Endothelial cell (in vitro differentiated cells): ENCODE data around the gene CTAGE1. TPM values are rescaled to one million over a fixed set of nuclear protein-coding genes. Genes with fewer than 3 reads are reported as not detected.

Source experiments
- DNase-seq: peaks from one replicate; pipeline ENCODE4 v3.0.0; 2021; ENCODE audit warnings: low spot score
- H3K27ac Mint-ChIP-seq: one replicate; pipeline ENCODE4 v1.8.0; 2021; ENCODE audit warnings: mixed read lengths, inconsistent platforms; ENCODE audit not compliant: unreplicated experiment
- H3K27me3 Mint-ChIP-seq: one replicate; pipeline ENCODE4 v1.8.0; 2021; ENCODE audit warnings: mild to moderate bottlenecking, moderate library complexity, mixed read lengths, inconsistent platforms; ENCODE audit not compliant: unreplicated experiment
- H3K36me3 Mint-ChIP-seq: one replicate; pipeline ENCODE4 v1.8.0; 2021; ENCODE audit warnings: mild to moderate bottlenecking, low read depth, mixed read lengths, inconsistent platforms; ENCODE audit not compliant: unreplicated experiment
- H3K4me1 Mint-ChIP-seq: one replicate; pipeline ENCODE4 v1.8.0; 2021; ENCODE audit warnings: mild to moderate bottlenecking, mixed read lengths, inconsistent platforms; ENCODE audit not compliant: unreplicated experiment
- H3K4me3 Mint-ChIP-seq: one replicate; pipeline ENCODE4 v1.8.0; 2021; ENCODE audit warnings: mild to moderate bottlenecking, mixed read lengths, inconsistent platforms; ENCODE audit not compliant: unreplicated experiment
- H3K9me3 Mint-ChIP-seq: one replicate; pipeline ENCODE4 v1.8.0; 2021; ENCODE audit warnings: mixed read lengths, inconsistent platforms; ENCODE audit not compliant: unreplicated experiment
- CTCF ChIP-seq: fragments of 200-600 bp; sonication (generic); IDR thresholded peaks from one replicate; pipeline ENCODE4 v1.5.0; 2021; ENCODE audit warnings: antibody characterized with exemption; ENCODE audit not compliant: unreplicated experiment
- long read RNA-seq: library from polyadenylated mRNA; unstranded; transcript quantifications from one replicate; pipeline ENCODE4 v2.0.0, GENCODE V29; 2020; ENCODE audit not compliant: unreplicated experiment
- total RNA-seq: library from RNA; stranded (reverse); fragmentation: NEBNext Ultra II Directional; extraction: Animal tissue kit (Norgen Biotek cat#: 25700); gene quantifications from one replicate; pipeline ENCODE4 v1.2.1, GENCODE V29; 2021; ENCODE audit not compliant: unreplicated experiment

CTAGE1 gene
- not detected for total RNA-seq
- long read RNA-seq = 0 reads

- Mint-ChIP-seq H3K4me1 (no peaks in the 10 kb centered on the region), H3K27me3 (peaks cover 3% of the 10 kb centered on the region), H3K9me3 (no peaks in the 10 kb centered on the region), H3K4me3 (no peak within 1 kb of the TSS), H3K36me3 (peaks cover 3% of the 10 kb centered on the region), H3K27ac (no peak within 1 kb of the TSS)
- TF ChIP-seq CTCF = no peak
- DNase-seq = no peak
Observed at GRCh38 chr18:22417496-22418188, at the start of gene CTAGE1. Gene CTAGE1 (minus strand): TSS chr18:22417915. CDS start chr18:22417811, 104 bp downstream.

GRCh38 chr18:22466608-22467395, 49.1 kb upstream of the CTAGE1 start:
- H3K36me3 Mint-ChIP-seq = no peaks in the 10 kb centered on the region
- no peak for TF ChIP-seq CTCF
- H3K27ac Mint-ChIP-seq = no peak overlapping the region
- peaks cover 3% of the 10 kb centered on the region for H3K27me3 Mint-ChIP-seq
- no peak overlapping the region for H3K4me3 Mint-ChIP-seq
- H3K4me1 Mint-ChIP-seq = peaks cover 24% of the 10 kb centered on the region
- no peaks in the 10 kb centered on the region for H3K9me3 Mint-ChIP-seq
- no peak for DNase-seq

GRCh38 chr18:22465859-22466457, 48.2 kb upstream of the CTAGE1 start:
- no peak for DNase-seq
- peaks cover 3% of the 10 kb centered on the region for H3K27me3 Mint-ChIP-seq
- peaks cover 18% of the 10 kb centered on the region for H3K4me1 Mint-ChIP-seq
- TF ChIP-seq CTCF = no peak
- no peaks in the 10 kb centered on the region for H3K9me3 Mint-ChIP-seq
- no peak overlapping the region for H3K4me3 Mint-ChIP-seq
- no peak overlapping the region for H3K27ac Mint-ChIP-seq
- no peaks in the 10 kb centered on the region for H3K36me3 Mint-ChIP-seq

GRCh38 chr18:22463076-22463475, 45.4 kb upstream of the CTAGE1 start:
- Mint-ChIP-seq H3K27me3 (peaks cover 1% of the 10 kb centered on the region), H3K9me3 (no peaks in the 10 kb centered on the region), H3K4me1 (no peaks in the 10 kb centered on the region), H3K4me3 (no peak overlapping the region), H3K36me3 (no peaks in the 10 kb centered on the region), H3K27ac (no peak overlapping the region)
- no peak for DNase-seq
- no peak for TF ChIP-seq CTCF
